H1 (cell line): ENCODE results near the gene FBP1. TPM values are rescaled to one million over a fixed set of nuclear protein-coding genes. Genes with fewer than 3 reads are reported as not detected.

ENCODE experiments used
- BRCA1 ChIP-seq: IDR thresholded peaks from 2 replicates; pipeline ENCODE4 v1.6.1; 2012; ENCODE audit warnings: low read depth, low read length, improper control_type of control experiment
- CHD2 ChIP-seq: IDR thresholded peaks from 2 replicates; pipeline ENCODE4 v1.6.1; 2012; ENCODE audit warnings: low read length, improper control_type of control experiment
- CHD7 ChIP-seq: fragments of 300-600 bp; sonication (generic); IDR thresholded peaks from 2 replicates; pipeline ENCODE4 v1.7.1; 2012; ENCODE audit warnings: low read length, moderate library complexity, mild to moderate bottlenecking, inconsistent platforms; ENCODE audit not compliant: insufficient replicate concordance
- EP300 ChIP-seq, 2 experiments: IDR thresholded peaks; 1 replicate in 1 of 2; 2 replicates in 1 of 2; pipeline ENCODE4 v1.6.1; 2011 to 2012; ENCODE audit warnings: low read depth in 2 of 2, low read length in 2 of 2, mild to moderate bottlenecking in 2 of 2, borderline replicate concordance in 1 of 2, inconsistent platforms in 1 of 2, moderate library complexity in 1 of 2
- SIN3A ChIP-seq, 2 experiments: IDR thresholded peaks in 1 of 2; conservative IDR thresholded peaks in 1 of 2; 2 replicates each; pipeline ENCODE4 v1.6.1; 2011 to 2012; ENCODE audit warnings: low read length in 2 of 2, improper control_type of control experiment in 1 of 2, low read depth in 1 of 2, mild to moderate bottlenecking in 1 of 2
- SP1 ChIP-seq: IDR thresholded peaks from 2 replicates; pipeline ENCODE4 v1.6.1; 2011; ENCODE audit warnings: low read depth, low read length
- SP2 ChIP-seq: IDR thresholded peaks from 2 replicates; pipeline ENCODE4 v1.6.1; 2012; ENCODE audit warnings: mild to moderate bottlenecking, low read length, inconsistent platforms
- polyA plus RNA-seq, 7 experiments: library from polyadenylated mRNA; depleted of rRNA in 3 of 7; stranded (reverse) in 5 of 7; unstranded in 2 of 7; fragments of >200 nt in 5 of 7; fragments of 200-250 nt in 2 of 7; gene quantifications; 1 replicate in 5 of 7; 2 replicates in 1 of 7; 4 replicates in 1 of 7; pipeline versions ENCODE4 v1.2.1 to v1.2.3, GENCODE V29; 2011 to 2013; ENCODE audit warnings: missing spikeins in 2 of 7, mixed read lengths in 2 of 7
- total RNA-seq: library from RNA; stranded (reverse); fragmentation: NEBNext Ultra II Directional; extraction: Animal tissue kit (Norgen Biotek cat#: 25700); gene quantifications from 2 replicates; pipeline ENCODE4 v1.2.1, GENCODE V29; 2021

Gene FBP1
- total and polyA plus RNA-seq, 2 of the 8 experiments (the other 6 are each of a cell fraction or from before 2014, with no cell fraction given), result 1.0 to 4.1 TPM

- no peak for TF ChIP-seq SIN3A (conservative IDR thresholded peaks at IDR 0.05 in 1 of 2, IDR thresholded peaks at IDR 0.05 in 1 of 2; ENCODE audit: low read depth in 1 of 2, low read length in 2 of 2)
- no peak for TF ChIP-seq SP1
- no peak for TF ChIP-seq EP300 (IDR thresholded peaks at IDR 0.05; ENCODE audit: borderline replicate concordance in 1 of 2, low read depth in 2 of 2, low read length in 2 of 2)
- no peak for TF ChIP-seq CHD2
- no peak for TF ChIP-seq BRCA1
- no peak for TF ChIP-seq SP2
- TF ChIP-seq CHD7, result no peak
Observed at GRCh38 chr9:94649100-94649819, 9.9 kb upstream of the FBP1 start (continued).
